Hepatic stellate cell (primary cell): ENCODE results near the gene RPL41.
"Not testable (repeated sequence)": the region's sequence is repeated elsewhere in the genome, so short reads cannot be mapped to it uniquely, and the experiment has no call there.

Experiments used
- DNase-seq: peaks from one replicate; pipeline ENCODE4 v3.0.0; 2011; ENCODE audit warnings: low spot score

RPL41 gene

GRCh38 chr12:56116267-56117081 lies at the start of gene RPL41:
RPL41 (plus strand) TSS chr12:56116633.
- DNase-seq = peak; percentile 69

- DNase-seq = no peak
These were observed 44.8 kb upstream of the RPL41 start for GRCh38 chr12:56071648-56072047.

- DNase-seq = no peak
These were observed 42.0 kb upstream of the RPL41 start for GRCh38 chr12:56074396-56074795.

GRCh38 chr12:56077966-56078365 lies 38.5 kb upstream of the RPL41 start:
- not testable (repeated sequence) for DNase-seq

GRCh38 chr12:56078427-56078826 lies 38.0 kb upstream of the RPL41 start:
- no peak for DNase-seq

- peak; percentile 89 for DNase-seq
These were observed 37.3 kb upstream of the RPL41 start for GRCh38 chr12:56078931-56079722.

GRCh38 chr12:56079723-56080555 lies 36.5 kb upstream of the RPL41 start, which contains the start of gene ERBB3:
ERBB3 (plus strand) TSS chr12:56080165; CDS start chr12:56080301, 136 bp downstream.
- DNase-seq = peak; percentile 94

- DNase-seq = no peak
These were observed 35.8 kb upstream of the RPL41 start for GRCh38 chr12:56080556-56081138.

- peak; percentile 34 for DNase-seq
These were observed 34.8 kb upstream of the RPL41 start for GRCh38 chr12:56081393-56082347.

- DNase-seq = no peak
These were observed 34.1 kb upstream of the RPL41 start for GRCh38 chr12:56082382-56082781.

- DNase-seq = no peak
These were observed 33.5 kb upstream of the RPL41 start for GRCh38 chr12:56082967-56083366.

- peak; percentile 26 for DNase-seq
These were observed 31.4 kb upstream of the RPL41 start for GRCh38 chr12:56084958-56085543.

- no peak for DNase-seq
These were observed 30.3 kb upstream of the RPL41 start for GRCh38 chr12:56086096-56086495.

- no peak for DNase-seq
These were observed 29.8 kb upstream of the RPL41 start for GRCh38 chr12:56086608-56087007.

GRCh38 chr12:56087220-56087619 lies 29.2 kb upstream of the RPL41 start:
- DNase-seq = no peak

GRCh38 chr12:56097738-56098137 lies 18.7 kb upstream of the RPL41 start:
- DNase-seq = no peak

GRCh38 chr12:56098592-56098991 lies 17.8 kb upstream of the RPL41 start:
- DNase-seq = no peak

- no peak for DNase-seq
These were observed 16.6 kb upstream of the RPL41 start for GRCh38 chr12:56099787-56100186.

- DNase-seq = no peak
These were observed 15.4 kb upstream of the RPL41 start for GRCh38 chr12:56101045-56101444.

GRCh38 chr12:56102683-56103065 lies 13.8 kb upstream of the RPL41 start:
- no peak for DNase-seq
